IgD-negative memory B cell (primary cell): ENCODE measurements around the gene CACNB1. TPM values are rescaled to one million over a fixed set of nuclear protein-coding genes. Genes with fewer than 3 reads are reported as not detected.

ENCODE experiments used
- H3K27ac Mint-ChIP-seq, 3 donors: one replicate each; pipeline ENCODE4 v1.8.0; 2020 to 2022; ENCODE audit warnings: mild to moderate bottlenecking in 3 of 3, mixed read lengths in 3 of 3, moderate library complexity in 1 of 3
- H3K27me3 Mint-ChIP-seq: one replicate; pipeline ENCODE4 v1.8.0; 2021; ENCODE audit warnings: mixed read lengths
- H3K36me3 Mint-ChIP-seq: one replicate; pipeline ENCODE4 v1.8.0; 2020; ENCODE audit warnings: mild to moderate bottlenecking, mixed read lengths
- H3K4me1 Mint-ChIP-seq, 3 donors: one replicate each; pipeline ENCODE4 v1.8.0; 2020 to 2022; ENCODE audit warnings: mixed read lengths in 3 of 3, mild to moderate bottlenecking in 1 of 3
- H3K4me3 Mint-ChIP-seq, 4 donors: one replicate each; pipeline ENCODE4 v1.8.0; 2020 to 2022; ENCODE audit warnings: mild to moderate bottlenecking in 4 of 4, mixed read lengths in 4 of 4, moderate library complexity in 3 of 4
- H3K9me3 Mint-ChIP-seq, 3 donors: one replicate each; pipeline ENCODE4 v1.8.0; 2020 to 2021; ENCODE audit warnings: mixed read lengths in 3 of 3, mild to moderate bottlenecking in 1 of 3
- polyA plus RNA-seq: library from polyadenylated mRNA; unstranded; fragments of 300-500 nt; fragmentation: Illumina TruSeq; gene quantifications from one replicate; pipeline ENCODE4 v1.2.3, GENCODE V29; 2021

Gene CACNB1
- polyA plus RNA-seq, 1 donor from 2014 or later: 0.45 TPM

DNA sequence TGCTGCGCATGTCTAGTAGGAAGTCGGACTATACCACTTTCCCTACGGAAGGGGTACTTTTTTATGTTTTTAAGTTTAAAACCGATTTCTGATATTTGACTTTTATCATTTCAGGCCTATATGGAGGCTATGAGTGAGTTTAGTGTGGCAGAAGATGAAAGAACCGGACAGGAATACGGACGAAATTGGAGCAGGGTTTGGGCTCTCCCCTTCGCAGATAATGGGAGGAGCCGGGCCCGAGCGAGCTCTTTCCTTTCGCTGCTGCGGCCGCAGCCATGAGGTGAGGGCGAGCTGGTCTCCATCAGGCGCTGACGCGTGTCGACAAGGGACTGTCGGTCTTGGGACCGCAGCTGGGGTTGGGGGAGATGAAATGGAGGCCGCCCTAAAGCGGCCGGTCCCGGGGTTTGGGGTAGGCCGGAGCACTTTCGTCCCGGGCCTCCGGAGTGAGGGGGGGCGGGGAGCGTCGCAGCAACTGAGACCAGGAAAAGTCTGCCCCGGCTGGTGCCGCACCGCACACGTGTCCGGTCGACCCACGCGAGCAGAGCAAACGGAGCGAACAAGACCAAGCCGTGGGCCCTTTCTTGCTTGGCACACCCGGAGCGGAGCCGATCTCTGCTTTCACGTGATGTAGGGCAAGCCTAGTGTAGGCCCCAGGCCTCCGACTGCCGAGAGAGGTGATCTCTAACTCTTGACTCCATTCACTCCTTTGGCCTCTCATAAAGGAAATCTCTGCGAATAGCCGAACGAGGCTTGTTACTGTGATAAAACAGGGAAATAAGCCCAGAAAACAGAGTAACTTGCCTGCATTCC is 2.8 kb upstream of the CACNB1 start, which contains the start of gene RPL19:
Gene RPL19, plus strand, starts transcription at position 214 of the 810 bp plus-strand sequence. Its CDS starts 62 bp downstream, at position 276.
- Mint-ChIP-seq H3K36me3 (peaks cover 4% of the 10 kb centered on the region), H3K4me1 (peaks cover 19 to 42% (median 29%) of the 10 kb centered on the region in 3 donors), H3K27ac (peak within 1 kb of the TSS; percentile 99 to 100 (median 99)), H3K9me3 (no peaks in the 10 kb centered on the region), H3K27me3 (no peaks in the 10 kb centered on the region), H3K4me3 (peak within 1 kb of the TSS; percentile 93 to 98 (median 94))

- H3K27ac Mint-ChIP-seq: peak overlapping the region; percentile 99 to 100 (median 99)
- H3K27me3 Mint-ChIP-seq: no peaks in the 10 kb centered on the region
- H3K9me3 Mint-ChIP-seq: no peaks in the 10 kb centered on the region
- H3K4me1 Mint-ChIP-seq: peaks cover 19 to 42% (median 29%) of the 10 kb centered on the region in 3 donors
- H3K36me3 Mint-ChIP-seq: peaks cover 4% of the 10 kb centered on the region
- peak overlapping the region; percentile 93 to 98 (median 94) for H3K4me3 Mint-ChIP-seq
These were observed 2.3 kb upstream of the CACNB1 start for GRCh38 chr17:39199820-39200069.

- peak overlapping the region; percentile 75 to 95 (median 85) for H3K4me3 Mint-ChIP-seq
These were observed 707 bp upstream of the CACNB1 start for GRCh38 chr17:39198186-39198566.

DNA sequence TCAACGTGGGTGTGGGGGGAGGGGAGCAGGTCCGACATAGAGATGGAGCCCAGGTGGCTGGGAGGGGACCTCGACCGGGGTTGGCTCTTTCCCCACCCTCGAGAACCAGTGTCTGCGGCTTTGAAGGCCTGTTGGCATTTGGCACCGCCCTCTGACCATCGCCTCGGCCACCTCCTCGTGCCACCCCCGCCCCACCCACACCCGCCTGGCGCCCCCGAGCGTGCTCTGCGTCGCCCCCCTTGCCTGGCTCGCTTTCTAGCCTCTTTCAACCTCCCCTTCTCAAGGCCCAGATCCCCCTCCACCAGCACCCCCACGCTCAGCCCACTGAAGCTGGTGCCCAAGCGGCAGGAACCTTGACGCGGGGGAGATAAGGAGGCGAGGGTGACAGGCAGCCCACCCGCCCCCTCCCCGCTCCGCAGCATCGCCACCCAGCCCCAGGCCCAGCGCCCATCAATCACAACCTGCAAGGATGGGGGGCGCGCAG is 619 bp downstream of the CACNB1 start:
- Mint-ChIP-seq H3K27me3 (no peaks in the 10 kb centered on the region), H3K9me3 (no peaks in the 10 kb centered on the region), H3K27ac (peak overlapping the region in 1 of 3 donors; percentile 84), H3K4me3 (peak overlapping the region; percentile 63 to 91 (median 80)), H3K36me3 (no peaks in the 10 kb centered on the region), H3K4me1 (peaks cover 20 to 29% (median 28%) of the 10 kb centered on the region in 3 donors)

More at GRCh38 chr17:39198186-39198566, 707 bp upstream of the CACNB1 start:
- Mint-ChIP-seq H3K27me3 (no peaks in the 10 kb centered on the region), H3K27ac (peak overlapping the region in 2 of 3 donors; percentile 27 to 37), H3K4me1 (peaks cover 20 to 40% (median 29%) of the 10 kb centered on the region in 3 donors), H3K36me3 (peaks cover 4% of the 10 kb centered on the region), H3K9me3 (no peaks in the 10 kb centered on the region)

- Mint-ChIP-seq H3K9me3 (no peaks in the 10 kb centered on the region), H3K27me3 (no peaks in the 10 kb centered on the region), H3K36me3 (no peaks in the 10 kb centered on the region), H3K4me1 (peaks cover 17 to 28% (median 26%) of the 10 kb centered on the region in 3 donors), H3K4me3 (peak overlapping the region; percentile 71 to 92 (median 76)), H3K27ac (peak overlapping the region in 1 of 3 donors; percentile 84)
These were observed 1.1 kb downstream of the CACNB1 start for GRCh38 chr17:39196241-39196807.

DNA sequence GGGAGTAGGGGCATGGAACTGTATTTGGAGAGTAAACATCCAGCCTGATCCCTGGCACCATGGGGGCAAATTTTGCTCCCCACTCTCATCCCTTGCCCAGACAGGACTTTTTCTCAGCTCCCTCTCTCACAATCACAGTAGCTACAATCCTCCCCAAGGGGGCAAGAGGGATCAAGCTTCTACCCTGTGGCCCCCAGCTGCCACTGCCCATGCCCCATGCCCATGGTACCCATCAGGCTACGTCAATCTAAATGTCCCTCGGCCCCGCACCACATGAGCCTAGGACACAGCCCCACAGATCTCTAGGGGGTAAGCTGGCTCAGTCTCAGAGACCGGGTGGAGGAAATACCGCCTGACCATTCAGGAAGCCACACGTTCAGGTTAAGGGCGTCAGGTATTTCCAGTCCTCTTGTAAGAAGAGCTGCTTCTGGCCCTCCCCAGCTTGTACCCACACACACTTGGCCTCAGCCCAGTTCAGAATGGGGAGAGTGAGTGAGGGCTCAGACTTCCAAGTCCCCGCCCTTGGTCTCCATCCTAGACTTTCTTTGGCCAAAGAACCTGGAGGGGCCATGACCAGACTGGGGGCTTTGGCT is 1.8 kb downstream of the CACNB1 start:
- H3K4me3 Mint-ChIP-seq: peak overlapping the region; percentile 71 to 92 (median 76)
- no peaks in the 10 kb centered on the region for H3K27me3 Mint-ChIP-seq
- peaks cover 14 to 23% (median 22%) of the 10 kb centered on the region in 3 donors for H3K4me1 Mint-ChIP-seq
- H3K9me3 Mint-ChIP-seq: no peaks in the 10 kb centered on the region
- H3K36me3 Mint-ChIP-seq: peaks cover under 1% of the 10 kb centered on the region
- H3K27ac Mint-ChIP-seq: peak overlapping the region; percentile 68 to 84 (median 71)

DNA sequence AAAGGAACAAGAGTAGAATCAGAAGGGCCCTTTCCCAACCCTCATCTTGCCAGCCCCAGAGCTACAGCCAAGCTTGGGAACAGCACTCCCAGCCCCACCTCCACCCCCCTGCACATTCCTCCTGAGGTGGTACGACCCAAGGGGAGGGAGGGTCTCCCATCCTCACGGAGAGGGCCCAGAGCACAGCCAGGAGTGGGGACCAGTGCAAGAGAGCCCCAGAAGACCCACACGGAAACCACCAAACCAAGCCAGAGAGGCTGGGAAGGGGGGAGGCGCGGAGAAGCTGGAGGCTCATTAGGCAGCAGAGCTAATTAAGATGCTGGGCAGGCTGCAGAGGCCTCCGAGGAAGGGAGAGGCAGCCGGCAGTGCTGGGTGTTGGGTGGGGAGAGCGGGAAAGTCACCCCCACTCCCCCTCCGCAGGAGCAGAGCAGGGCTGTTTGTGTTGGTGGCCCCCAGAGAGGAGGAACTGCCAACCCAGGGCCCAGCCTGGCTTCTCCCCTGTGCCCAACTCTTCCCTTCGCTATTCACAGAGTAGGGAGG is 2.4 kb downstream of the CACNB1 start:
- H3K4me1 Mint-ChIP-seq: peaks cover 13 to 23% (median 19%) of the 10 kb centered on the region in 3 donors
- no peaks in the 10 kb centered on the region for H3K27me3 Mint-ChIP-seq
- H3K9me3 Mint-ChIP-seq: no peaks in the 10 kb centered on the region
- peaks cover 3% of the 10 kb centered on the region for H3K36me3 Mint-ChIP-seq
- peak overlapping the region in 1 of 3 donors; percentile 84 for H3K27ac Mint-ChIP-seq
- H3K4me3 Mint-ChIP-seq: peak overlapping the region; percentile 12 to 72 (median 30)

GRCh38 chr17:39194089-39194984 is 3.1 kb downstream of the CACNB1 start:
- Mint-ChIP-seq H3K27ac (peak overlapping the region in 1 of 3 donors; percentile 22), H3K4me1 (peaks cover 10 to 17% (median 13%) of the 10 kb centered on the region in 3 donors), H3K9me3 (no peaks in the 10 kb centered on the region), H3K36me3 (peaks cover 3% of the 10 kb centered on the region), H3K27me3 (no peaks in the 10 kb centered on the region), H3K4me3 (peak overlapping the region in 3 of 4 donors; percentile 12 to 49 (median 12))

- Mint-ChIP-seq H3K36me3 (peaks cover 3% of the 10 kb centered on the region), H3K27ac (peak overlapping the region in 1 of 3 donors; percentile 15), H3K27me3 (no peaks in the 10 kb centered on the region), H3K4me3 (peak overlapping the region in 1 of 4 donors; percentile 11), H3K4me1 (peaks cover 7 to 11% (median 7%) of the 10 kb centered on the region in 3 donors), H3K9me3 (no peaks in the 10 kb centered on the region)
These were observed 4.1 kb downstream of the CACNB1 start for GRCh38 chr17:39193346-39193745.

DNA sequence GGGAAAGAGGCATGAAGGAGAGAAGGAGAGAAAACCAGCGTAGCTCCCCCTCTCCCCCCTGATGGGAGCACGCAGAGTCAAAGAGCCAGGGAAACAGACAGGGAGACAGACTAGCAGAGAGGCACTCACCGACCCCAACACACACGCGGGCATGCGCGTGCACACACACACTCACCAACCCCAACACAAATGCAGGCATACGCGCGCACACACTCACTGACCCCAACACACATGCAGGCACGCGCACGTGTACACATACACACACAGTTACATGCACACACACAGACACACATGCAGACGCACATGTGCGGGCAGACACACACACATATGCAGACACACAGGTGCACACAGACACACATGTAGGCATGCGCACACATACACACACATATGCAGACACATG is 4.6 kb downstream of the CACNB1 start:
- Mint-ChIP-seq H3K36me3 (peaks cover 3% of the 10 kb centered on the region), H3K4me3 (peak overlapping the region in 1 of 4 donors; percentile 11), H3K27me3 (no peaks in the 10 kb centered on the region), H3K4me1 (peaks cover 7 to 9% (median 7%) of the 10 kb centered on the region in 3 donors), H3K9me3 (no peaks in the 10 kb centered on the region), H3K27ac (peak overlapping the region in 2 of 3 donors; percentile 15 to 73)

DNA sequence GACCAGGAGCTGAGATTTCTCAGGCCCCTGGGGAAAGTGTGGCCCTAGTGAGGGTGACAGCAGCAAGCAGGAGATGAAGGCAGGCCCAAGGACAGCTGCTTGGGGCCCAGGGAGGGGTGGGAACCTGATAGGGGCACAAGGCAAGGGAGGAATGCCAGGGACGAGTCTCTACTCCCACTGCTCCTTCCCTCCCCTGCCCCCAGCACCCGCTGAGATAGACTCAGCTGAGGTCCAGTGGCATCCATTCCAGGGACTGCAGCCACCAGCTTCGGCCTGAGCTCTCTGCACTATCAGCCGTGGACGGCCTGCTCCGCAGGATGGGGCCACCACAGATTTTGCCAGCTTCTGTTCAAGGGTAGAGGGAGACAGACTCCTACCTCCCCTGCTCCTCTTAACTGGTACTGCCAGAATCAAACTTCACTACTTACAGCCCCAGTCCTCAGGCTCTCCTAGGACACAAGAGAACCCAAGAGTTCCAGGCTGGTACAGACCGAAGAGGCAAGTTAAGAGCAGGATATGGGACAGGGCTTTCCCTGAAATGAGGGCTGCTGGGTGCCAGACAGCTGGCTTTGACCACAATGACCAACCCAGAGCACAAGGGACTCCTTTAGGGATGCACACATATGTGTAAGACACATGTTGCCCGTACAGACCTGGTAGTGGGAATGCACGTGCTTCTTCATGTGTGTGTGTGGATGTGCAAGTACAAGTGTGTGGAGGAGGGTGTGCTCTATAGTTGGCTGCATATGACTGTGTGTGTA is 5.5 kb downstream of the CACNB1 start:
- peak overlapping the region in 2 of 3 donors; percentile 0 to 36 for H3K27ac Mint-ChIP-seq

DNA sequence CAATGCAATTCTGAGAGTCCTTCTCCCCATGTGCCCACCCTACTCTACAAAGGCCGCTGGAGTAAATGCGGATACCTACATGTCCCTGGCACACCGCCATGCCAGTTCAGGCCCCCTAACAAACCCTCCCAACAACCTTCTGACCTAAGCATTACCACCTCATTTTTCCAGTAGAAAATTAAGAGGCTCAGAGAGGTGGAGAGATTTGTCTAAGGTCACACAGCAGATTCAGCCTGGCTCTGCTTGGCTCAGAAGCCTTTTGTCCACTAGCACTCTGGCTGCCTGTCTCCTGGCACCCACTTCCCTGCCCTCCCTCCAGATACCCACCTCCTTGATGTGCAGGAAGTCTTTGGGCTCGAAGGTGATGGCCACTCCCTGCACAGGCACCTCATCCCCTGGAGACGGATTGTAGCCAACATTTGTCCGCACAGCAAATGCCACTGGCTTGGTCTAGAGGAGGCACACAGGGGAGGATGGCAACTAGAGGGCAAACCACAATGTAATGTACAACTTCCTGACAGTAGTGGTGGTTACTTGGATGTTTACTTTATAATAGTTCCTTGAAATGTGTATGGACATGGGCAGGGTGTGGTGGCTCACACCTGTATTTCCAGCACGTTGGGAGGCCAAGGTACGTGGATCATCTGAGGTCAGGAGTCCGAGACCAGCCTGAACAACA is 10.2 kb downstream of the CACNB1 start:
- no peak overlapping the region for H3K27ac Mint-ChIP-seq
- H3K4me3 Mint-ChIP-seq: no peak overlapping the region
- H3K27me3 Mint-ChIP-seq: no peaks in the 10 kb centered on the region
- no peaks in the 10 kb centered on the region for H3K9me3 Mint-ChIP-seq
- H3K4me1 Mint-ChIP-seq: peaks cover 0 to 2% (median 1%) of the 10 kb centered on the region in 3 donors
- peaks cover 6% of the 10 kb centered on the region for H3K36me3 Mint-ChIP-seq

More for the DNA sequence above, 5.5 kb downstream of the CACNB1 start:
- H3K4me3 Mint-ChIP-seq: peak overlapping the region in 2 of 4 donors; percentile 23 to 40
- peaks cover 7 to 9% (median 7%) of the 10 kb centered on the region in 3 donors for H3K4me1 Mint-ChIP-seq
- H3K27me3 Mint-ChIP-seq: no peaks in the 10 kb centered on the region
- H3K36me3 Mint-ChIP-seq: peaks cover 5% of the 10 kb centered on the region
- no peaks in the 10 kb centered on the region for H3K9me3 Mint-ChIP-seq

GRCh38 chr17:39186481-39187002 is 10.9 kb downstream of the CACNB1 start:
- Mint-ChIP-seq H3K36me3 (peaks cover 6% of the 10 kb centered on the region), H3K27me3 (no peaks in the 10 kb centered on the region), H3K4me1 (peaks cover 0 to 1% (median 0%) of the 10 kb centered on the region in 3 donors), H3K9me3 (no peaks in the 10 kb centered on the region), H3K27ac (no peak overlapping the region), H3K4me3 (no peak overlapping the region)
